ENCODE data around the gene SRGAP1.
"Not testable (repeated sequence)": the region's sequence is repeated elsewhere in the genome, so short reads cannot be mapped to it uniquely, and the experiment has no call there.

Gene SRGAP1

DNA sequence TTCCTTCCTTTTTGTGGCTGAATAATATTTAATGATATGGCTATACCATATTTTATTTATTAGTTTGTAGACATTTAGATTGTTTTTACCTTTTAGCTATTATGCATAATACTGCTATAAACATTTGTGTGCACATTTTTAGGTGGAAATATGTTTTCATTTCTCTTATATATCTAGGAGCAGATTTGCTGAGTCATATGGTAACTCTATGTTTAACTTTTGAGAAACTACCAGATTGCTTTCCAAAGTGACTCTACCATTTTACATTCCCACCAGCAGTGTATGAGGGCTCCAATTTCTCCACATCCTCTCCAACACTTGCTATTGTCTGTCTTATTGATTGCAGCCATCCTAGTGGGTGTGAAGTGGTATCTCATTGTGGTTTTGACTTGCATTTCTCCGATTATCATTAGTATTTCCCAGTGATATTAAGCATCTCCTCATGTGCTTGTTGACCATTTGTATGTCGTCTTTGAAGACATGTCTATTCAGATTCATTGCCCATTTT lies 217.4 kb downstream of the SRGAP1 start:
- no peak for FAIRE-seq

DNA sequence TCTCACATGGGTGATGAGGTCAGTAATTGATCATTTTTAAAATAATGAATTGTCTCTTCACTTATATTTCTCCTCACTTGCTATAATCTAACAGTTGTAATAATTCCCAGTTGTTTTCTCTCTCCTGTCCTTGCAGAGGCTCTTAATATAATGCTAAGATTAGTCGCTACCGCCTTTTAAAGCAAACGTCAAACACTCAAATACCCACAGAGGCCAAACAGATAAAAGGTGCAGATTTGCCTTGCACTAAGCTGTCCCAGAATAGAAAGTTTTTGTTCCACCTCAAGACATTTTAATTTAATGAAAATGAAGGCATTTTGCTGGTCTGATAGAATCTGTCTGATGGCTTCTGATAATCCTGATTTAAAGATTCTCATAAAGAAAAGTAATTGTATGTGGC lies 218.6 kb downstream of the SRGAP1 start:
- FAIRE-seq = no peak

DNA sequence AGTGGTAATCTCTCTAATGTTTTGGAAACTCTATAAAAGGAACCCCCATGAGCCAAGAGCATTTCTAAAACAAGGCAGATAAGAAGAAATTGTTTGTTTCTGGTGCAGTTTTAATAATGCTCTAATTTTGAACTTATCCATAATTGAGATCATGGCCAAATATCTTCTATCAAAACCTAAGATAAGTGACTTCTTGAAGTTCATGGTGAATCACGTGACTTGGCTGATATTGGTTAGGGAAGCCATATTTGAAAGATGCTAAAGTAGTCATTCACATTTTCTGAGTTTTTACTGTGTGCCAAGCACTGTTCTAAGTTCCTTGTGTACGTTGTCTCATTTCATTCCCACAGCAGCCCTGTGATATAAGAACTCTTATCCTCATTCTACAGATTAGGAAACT lies 219.7 kb downstream of the SRGAP1 start:
- no peak for FAIRE-seq

DNA sequence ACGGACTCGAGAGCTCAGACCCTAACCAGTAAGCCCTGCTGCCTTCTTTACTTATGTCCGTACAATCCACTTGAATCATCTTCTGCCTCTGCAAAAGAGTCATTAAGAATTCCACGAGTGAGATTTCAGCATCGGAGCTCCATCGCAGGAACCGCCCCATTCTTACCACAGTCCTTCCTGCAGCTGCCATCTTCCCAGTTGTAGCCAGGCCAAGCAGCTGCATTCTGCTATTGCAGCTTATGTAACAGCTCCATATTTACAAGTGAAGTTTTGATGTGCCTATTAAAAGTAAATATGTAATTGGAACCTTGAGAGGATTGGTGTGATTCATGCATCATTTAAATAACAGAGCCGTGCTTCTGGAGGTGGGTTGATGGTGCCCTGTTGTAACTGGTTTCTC lies 220.2 kb downstream of the SRGAP1 start:
- FAIRE-seq = no peak

DNA sequence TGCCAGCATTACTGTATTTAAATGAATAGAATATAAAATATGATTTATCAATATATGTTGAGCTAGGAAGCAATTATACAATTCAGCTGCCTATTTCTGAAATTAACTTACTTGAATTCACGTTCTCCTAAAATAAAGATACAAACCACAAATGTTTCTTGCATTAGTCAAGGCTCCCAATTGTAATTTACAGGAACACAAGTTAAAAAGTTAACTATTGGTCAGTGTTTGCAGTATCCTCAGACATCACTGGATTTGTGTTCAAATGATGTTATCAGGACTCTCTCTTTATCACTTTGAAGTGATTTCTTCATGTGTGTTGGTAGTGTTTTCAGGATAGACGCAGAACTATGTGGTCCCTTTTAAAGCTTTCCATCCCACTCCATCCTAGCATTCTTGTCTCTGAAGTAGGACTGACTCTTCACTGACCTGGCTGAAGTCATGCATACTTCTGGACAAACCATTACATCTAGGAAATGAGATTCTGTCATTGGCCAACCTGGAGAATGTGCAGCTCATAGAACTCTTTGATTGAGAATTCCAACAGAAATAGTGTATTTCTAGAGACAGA lies 221.5 kb downstream of the SRGAP1 start:
- no peak for FAIRE-seq

DNA sequence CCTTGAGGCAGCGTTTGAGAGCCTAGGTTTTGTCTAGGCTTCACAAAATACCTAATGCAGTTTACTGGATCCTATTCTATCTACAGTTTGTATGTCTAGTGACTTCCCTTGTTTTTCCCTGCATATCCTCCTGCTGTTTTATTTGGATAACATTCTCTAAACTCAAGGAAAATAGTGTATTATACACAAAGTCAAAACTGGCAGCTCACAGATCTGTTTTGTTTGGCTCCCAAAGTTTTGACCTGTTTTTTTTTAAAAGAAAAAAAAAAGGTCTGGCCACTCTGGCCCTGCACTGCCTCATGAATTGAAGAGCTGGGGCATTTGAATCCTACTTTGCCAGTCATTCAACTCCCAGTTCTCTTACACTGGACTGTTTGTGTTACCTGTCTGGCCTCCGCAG lies 222.3 kb downstream of the SRGAP1 start:
- FAIRE-seq = no peak

DNA sequence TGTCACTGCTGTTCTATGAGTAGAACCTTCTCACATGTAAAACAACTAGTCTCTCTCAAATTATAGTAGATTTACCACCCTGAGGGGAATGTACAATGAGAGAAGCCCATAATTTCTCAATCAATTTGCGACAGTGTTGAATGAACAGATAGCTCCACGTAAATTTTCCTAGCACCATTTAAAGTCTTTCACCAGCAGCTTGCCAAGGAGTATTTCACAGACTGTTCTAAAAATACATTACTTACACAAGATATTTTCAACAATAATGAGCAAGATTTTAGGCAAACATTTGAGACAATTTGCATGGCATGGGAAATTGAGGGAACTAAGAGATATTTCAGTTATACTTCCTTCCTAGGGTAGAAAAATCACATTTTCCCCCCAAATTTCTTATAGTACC lies 226.0 kb downstream of the SRGAP1 start:
- FAIRE-seq = no peak

DNA sequence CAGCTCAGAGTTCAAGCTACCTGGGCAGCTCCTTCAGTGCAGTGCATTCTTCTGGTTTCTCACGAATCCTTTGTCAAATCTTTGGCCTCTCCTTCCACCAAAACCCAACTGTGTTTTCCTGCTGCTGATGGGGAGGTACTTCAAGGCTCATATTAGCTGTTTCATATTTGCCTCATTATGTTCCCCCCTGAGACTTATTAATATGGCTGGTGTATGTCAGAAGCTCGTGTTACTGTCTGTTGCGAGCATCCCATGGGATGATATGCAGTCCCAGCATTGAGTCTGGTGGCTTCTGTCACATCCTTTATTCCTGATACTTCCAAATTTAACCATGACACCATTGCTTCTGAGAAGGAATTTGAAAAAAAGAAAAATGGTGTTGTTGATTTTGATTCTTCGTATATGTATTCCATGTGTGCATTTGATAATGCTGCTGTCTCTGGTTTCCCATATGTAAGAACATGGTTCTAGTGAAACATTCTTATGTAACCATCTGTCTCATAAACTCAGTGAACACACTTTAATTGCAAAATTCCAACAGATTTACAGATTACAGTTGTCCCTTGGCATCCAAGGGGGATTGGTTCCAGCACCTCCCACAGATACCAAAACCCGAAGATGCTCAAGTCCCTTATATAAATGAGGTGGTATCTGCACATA lies 228.5 kb downstream of the SRGAP1 start:
- FAIRE-seq = no peak

DNA sequence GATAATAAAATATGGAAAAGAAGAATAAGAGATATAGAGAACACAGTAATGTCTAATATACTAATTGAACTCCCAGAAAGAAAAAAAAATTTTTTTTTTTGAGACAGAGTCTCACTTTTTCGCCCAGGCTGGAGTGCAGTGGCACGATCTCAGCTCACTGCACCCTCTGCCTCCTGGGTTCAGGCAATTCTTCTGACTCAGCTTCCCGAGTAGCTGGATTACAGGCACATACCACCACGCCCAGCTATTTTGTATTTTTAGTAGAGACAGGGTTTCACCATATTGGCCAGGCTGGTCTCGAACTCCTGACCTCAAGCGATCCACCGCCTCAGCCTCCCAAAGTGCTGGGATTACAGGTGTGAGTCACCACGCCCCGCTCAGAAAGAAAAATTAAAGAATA lies 232.1 kb downstream of the SRGAP1 start:
- FAIRE-seq = not testable (repeated sequence)

DNA sequence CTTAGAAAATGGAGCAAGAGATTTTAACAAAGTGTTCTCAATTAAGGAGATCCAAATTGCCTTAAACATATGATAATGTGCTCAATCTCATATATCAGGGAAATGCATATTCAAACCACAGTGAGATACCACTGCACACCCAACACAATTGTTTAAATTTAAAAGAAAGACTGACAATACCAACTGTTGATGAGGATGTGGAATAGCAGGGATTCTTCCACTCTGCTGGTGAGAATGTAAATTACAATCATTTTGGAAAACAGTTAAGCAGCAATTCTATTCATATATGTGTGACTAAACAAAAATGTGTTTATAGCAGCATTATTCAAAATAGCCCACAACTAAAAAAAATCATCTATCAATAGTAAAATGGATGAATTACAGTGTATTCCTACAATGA lies 233.4 kb downstream of the SRGAP1 start:
- peak; percentile 6 for FAIRE-seq

DNA sequence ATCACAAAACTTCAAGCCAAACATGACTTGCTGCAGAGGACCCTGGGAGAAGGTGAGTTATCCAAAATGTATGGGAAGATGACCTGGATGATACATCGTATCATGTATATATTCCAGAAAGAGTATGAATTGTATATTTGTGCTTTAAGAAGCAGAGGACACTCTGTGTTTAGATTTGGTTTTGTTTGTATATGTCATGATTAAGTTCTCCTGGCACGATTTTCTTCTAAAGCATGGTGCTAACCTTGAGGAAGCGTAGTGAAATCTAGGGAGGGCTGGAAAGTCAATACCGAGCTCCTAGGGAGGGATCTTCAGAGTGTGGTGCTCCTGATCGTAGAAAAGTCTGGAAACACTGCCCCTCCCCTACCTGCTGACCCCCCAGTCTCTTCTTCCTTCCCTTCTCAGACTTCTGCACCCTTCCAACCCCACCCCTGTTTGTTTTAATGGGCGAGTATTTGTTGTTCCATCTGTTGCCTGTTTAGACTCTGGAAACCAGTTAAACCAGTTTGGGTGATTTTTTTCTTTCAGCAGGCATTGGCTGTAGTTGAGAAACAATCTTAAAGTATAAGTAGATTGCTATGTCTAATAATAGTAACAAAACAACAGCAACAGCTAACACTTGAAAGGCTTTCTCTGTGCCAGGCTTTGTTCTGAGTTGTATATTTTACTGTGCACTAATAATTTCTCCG lies 236.0 kb downstream of the SRGAP1 start:
- no peak for FAIRE-seq

DNA sequence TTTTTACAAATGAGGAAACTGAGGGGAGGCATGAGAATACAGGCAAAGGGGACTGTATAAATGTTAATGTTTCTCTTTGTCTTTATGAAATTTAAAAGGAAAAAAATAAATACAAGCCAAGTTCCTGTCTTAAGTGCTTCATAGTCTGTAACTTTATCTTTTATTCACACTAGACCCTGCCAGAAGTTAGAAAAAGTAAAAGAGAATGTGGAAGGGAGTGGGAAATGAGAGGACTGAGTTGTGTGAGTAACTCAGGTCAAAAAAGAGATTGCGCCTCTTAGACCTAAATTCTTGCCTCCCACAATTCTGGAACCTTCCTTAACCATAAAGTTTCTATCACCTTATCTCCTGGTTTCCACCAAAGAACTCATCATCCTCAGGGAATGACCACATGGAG lies 236.5 kb downstream of the SRGAP1 start:
- FAIRE-seq = no peak

DNA sequence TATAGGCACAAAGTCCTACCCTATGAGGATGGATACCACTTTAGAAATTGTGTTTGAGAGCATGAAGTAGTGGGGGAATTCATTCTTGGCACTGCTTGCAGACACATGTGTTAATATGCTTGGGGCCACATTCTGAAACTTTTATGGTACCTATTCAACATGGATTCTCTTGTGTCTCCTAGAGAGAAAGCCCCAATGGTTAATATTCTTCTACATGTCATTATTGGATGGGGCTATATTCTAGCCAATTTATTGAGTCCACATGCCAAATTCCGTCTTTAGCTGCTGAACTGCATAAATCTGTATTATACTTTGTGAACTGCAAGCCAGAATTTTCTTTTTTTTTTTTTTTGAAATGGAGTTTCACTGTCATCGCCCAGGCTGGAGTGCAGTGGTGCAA lies 237.6 kb downstream of the SRGAP1 start:
- FAIRE-seq = no peak

DNA sequence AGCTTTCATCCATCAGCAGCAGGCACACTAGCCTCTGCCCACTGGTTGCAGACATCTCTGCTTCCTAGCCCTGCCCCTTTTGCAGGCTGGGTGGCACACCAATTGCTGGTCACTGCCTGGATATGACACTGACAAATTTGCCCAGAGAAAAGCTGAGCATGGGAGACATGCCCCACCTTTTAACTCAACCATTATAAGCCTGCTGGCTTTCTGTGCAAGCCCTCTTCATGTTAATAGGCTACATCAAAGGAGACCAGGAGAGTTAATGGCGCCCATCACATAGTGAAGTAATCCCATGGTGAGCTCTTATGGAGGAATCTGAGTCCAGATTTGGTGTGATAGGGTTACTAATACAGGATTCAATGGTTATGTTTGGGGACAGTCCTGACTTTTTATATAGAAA lies 238.4 kb downstream of the SRGAP1 start:
- no peak for FAIRE-seq

DNA sequence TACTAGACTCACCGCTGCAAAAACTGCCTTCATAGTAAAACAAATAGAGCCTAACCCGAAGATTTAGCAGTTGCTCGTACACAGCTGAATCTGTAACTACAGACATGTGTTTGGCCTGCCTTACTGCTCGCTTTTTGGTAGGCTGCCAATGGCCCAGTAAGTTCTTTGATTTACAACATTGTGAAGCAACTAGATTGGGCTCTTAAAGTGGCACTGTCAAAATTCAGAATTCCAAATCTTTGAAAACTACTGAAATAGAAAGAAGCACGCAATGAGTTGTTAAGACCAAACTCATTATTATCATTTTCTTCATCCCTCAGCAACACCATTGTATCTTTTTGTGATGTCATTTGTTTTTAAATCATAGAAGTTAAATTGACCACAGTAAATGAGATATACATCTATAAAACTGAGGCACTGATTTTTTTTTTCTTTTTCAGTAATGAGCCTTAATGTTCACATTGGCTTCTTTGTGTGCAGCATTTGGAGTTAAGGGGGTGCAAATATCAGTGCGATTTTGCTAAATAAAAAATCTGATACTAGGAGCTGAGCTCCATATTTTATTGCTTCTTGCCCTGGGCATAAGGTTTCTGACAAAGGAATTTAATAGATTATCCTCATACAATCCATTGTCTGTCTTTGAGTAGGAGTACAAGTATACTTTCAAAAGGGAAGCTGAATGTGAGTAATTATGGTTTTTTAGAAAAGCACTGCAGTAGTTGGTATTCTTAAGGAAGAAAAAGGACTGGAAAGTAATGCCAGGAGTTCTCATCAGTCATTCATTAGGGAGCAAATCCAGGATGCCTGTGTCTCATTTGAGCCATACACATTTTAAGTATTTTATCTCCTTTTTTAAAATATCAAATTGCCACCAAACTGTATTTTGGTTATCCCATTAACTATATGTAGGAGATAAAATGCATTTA lies 239.0 kb downstream of the SRGAP1 start:
- no peak for FAIRE-seq

DNA sequence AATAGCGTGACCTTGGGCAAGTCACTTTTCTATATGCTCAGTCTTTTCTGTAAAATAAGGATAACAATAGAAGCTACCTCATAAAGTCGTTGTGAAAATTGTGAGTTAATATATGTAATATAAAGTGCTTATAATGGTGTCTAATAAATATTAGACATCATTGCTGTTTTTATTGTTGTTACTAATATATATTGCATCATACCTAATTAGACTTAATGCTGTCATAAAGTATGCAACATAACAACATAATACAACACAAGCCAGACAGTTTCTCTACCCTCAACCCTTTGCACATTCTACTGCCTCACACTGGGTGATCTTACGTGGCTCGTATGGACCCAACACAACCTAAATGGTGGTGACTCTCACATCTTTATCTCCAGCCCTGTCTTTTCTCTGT lies 240.7 kb downstream of the SRGAP1 start:
- FAIRE-seq = no peak

DNA sequence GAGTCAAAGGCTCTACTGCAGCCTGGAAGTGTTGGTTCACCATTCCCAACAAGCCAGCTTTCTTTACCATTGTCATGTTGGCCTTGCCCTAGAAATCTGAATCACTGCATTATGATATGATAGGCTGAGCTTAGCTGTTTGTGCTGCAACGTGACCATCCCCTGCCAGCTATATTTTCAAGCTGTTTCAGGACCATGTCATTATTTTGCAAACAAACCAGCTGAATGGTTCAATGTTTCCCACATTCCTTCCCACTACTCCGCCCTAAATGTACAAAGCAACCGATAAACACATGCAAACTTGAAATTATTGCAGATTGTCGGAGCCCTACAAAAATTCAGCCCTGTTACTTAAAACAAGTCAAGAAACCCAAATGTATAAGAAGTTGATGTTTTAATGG lies 241.5 kb downstream of the SRGAP1 start:
- FAIRE-seq = no peak

DNA sequence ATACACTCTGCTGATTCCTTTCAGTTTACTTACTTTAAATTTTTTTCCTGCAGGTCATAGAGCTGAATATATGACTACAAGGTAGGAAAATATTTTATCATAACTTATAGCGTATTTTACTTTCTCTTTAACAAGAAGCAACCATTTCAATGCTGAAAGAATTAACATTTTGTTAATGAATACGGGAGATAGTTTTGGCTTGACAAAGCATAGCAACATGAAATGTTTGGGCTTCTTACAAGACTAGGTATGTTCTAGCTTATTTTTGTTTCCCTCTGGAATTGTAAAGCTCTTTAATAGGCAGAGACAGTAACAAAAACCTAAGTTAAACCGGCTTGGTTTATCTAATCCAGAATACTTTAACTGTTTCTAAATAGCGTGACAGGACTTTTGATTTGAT lies 242.4 kb downstream of the SRGAP1 start:
- FAIRE-seq = no peak

DNA sequence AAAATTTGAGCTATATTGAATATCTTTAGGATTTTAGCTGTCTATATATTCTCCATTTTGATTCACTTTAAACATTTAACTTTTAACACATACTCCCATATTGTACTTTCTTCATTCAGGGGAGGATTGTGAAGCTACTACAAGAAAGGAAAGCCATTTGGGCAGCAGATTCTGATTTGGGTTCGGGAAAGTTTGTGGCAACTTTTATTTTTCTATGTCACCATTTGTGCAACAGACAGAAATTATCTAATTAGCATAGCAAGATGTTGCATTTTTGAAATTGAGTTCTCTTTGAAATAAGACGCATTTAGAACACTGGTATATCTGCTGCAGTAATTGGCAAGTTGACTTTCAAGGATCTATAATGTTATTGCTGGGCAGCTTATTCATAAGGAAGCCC lies 243.3 kb downstream of the SRGAP1 start:
- no peak for FAIRE-seq

DNA sequence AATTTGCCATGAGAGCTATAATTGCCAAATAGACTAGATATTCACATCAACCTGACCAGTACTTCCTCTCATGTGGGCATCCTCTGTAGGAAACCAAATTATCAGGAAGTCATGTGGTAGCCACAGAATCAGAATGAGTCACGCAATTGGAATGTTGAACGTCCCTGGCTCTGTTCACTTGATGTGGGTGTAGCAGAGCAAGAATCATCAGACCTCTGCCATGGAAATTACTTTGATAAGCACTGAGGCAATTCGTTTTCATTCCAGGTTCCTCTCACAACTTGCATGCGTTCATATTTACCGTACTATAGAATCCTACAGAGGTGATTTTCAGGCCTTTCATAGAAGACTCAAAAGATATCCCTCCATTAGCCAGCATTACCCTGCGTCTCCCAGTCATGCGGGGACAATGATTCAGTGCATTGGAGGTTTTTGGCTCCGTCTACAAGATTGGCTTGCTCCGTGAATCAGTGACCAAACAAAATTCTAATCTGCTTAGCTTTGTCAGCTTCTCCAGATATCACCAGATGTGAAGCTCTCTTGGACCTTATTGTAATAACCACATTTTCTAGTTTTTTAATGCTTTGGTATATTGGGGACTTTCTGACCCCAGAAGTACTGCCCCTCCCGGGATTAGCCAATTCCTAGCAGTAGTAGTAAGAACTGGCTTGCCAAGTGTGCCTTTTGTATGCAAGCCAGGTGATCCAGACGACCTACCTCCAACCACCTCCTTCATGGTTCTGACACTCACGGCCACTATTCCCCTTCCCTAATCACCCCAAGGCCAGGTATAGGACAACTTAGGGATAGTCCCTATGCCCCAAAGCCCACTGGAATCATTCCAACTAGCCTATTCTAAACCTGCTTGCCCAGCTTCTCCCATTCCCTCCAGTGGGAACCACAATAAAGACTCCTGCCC lies 244.2 kb downstream of the SRGAP1 start:
- FAIRE-seq = no peak

DNA sequence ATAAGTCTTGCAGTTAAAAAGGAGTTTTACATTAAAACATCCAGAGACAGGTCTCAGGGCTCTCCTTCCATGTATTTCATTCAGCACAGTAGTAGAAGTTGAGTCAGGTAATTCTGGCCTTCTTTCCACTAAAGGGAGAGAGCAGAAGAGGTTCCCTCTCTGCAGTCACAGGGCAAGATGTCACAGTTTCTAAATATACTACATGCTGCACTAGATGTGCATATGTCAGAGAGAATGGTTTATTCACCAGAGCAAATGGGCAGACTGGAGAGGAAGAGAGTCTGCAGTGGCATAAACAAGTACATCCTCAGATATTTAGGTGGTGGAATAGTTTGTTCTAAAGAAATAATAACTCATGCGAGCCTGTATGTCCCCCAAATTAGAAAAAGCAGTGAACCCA lies 245.5 kb downstream of the SRGAP1 start:
- FAIRE-seq = no peak

DNA sequence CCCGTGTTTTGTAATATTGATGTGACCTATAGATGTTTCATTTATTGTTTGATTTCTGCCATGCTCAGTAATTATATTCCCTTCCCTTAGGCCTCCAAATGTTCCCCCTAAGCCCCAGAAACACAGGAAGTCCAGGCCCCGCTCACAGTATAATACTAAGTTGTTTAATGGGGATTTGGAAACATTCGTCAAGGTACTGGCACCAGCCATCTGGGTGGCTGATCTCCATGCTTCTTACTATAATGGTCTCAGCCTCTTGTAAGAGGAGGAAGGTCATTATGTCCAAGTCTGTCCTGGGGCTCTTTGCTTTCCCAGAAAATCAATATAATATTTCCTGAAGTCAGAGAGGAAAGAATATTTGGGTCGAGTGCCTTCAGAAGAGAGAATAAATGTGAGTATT lies 246.7 kb downstream of the SRGAP1 start:
- FAIRE-seq = no peak

Measured in A204.1 (cell line).